H9 (cell line): ENCODE measurements around the gene SIN3B. TPM values are rescaled to one million over a fixed set of nuclear protein-coding genes. Genes with fewer than 3 reads are reported as not detected.

Experiments
- DNase-seq: peaks from one replicate; pipeline ENCODE4 v3.0.0-alpha.2; 2017
- H2AFZ ChIP-seq: one replicate; pipeline ENCODE4 v1.6.1; 2013; ENCODE audit warnings: mild to moderate bottlenecking, low read length, control low read depth, moderate library complexity
- H2AK5ac ChIP-seq: 2 replicates; pipeline ENCODE4 v1.6.1; 2013; ENCODE audit warnings: low read length, control low read depth, mixed read lengths; ENCODE audit not compliant: insufficient read length
- H2BK120ac ChIP-seq: one replicate; pipeline ENCODE4 v1.6.1; 2013; ENCODE audit warnings: low read depth, mild to moderate bottlenecking, low read length, control low read depth, inconsistent platforms; ENCODE audit not compliant: poor library complexity, severe bottlenecking
- H2BK12ac ChIP-seq: 2 replicates; pipeline ENCODE4 v1.6.1; 2013; ENCODE audit warnings: low read length, control low read depth, mixed read lengths, low read depth; ENCODE audit not compliant: insufficient read length
- H2BK15ac ChIP-seq: 2 replicates; pipeline ENCODE4 v1.6.1; 2013; ENCODE audit warnings: low read depth, low read length, control low read depth
- H2BK20ac ChIP-seq: one replicate; pipeline ENCODE4 v1.6.1; 2013; ENCODE audit warnings: low read depth, mild to moderate bottlenecking, low read length, control low read depth, inconsistent platforms; ENCODE audit not compliant: poor library complexity, severe bottlenecking
- H2BK5ac ChIP-seq: 2 replicates; pipeline ENCODE4 v1.6.1; 2013; ENCODE audit warnings: low read length, control low read depth, mixed read lengths; ENCODE audit not compliant: insufficient read length
- H3K14ac ChIP-seq: 2 replicates; pipeline ENCODE4 v1.6.1; 2013; ENCODE audit warnings: low read length, control low read depth; ENCODE audit not compliant: insufficient read depth
- H3K18ac ChIP-seq: 2 replicates; pipeline ENCODE4 v1.6.1; 2013; ENCODE audit warnings: low read depth, mild to moderate bottlenecking, mixed read lengths, low read length, control low read depth; ENCODE audit not compliant: insufficient read length
- H3K23ac ChIP-seq: 2 replicates; pipeline ENCODE4 v1.6.1; 2013; ENCODE audit warnings: low read length, control low read depth, mixed read lengths, low read depth; ENCODE audit not compliant: insufficient read length
- H3K23me2 ChIP-seq: 2 replicates; pipeline ENCODE4 v1.6.1; 2013; ENCODE audit warnings: low read depth, mild to moderate bottlenecking, mixed read lengths, low read length, control low read depth; ENCODE audit not compliant: insufficient read length, poor library complexity, severe bottlenecking
- H3K27ac ChIP-seq: 2 replicates; pipeline ENCODE4 v1.5.1; 2013; ENCODE audit warnings: low read length, control low read depth, mixed read lengths, low read depth; ENCODE audit not compliant: insufficient read length
- H3K27me3 ChIP-seq: 2 replicates; pipeline ENCODE4 v1.6.1; 2013; ENCODE audit warnings: low read length, control low read depth, inconsistent platforms; ENCODE audit not compliant: insufficient read depth
- H3K4ac ChIP-seq: 2 replicates; pipeline ENCODE4 v1.6.1; 2013; ENCODE audit warnings: low read depth, mild to moderate bottlenecking, control low read depth, inconsistent platforms, low read length, moderate library complexity
- H3K4me1 ChIP-seq: 2 replicates; pipeline ENCODE4 v1.6.1; 2013; ENCODE audit warnings: low read length, control low read depth, inconsistent platforms; ENCODE audit not compliant: insufficient read depth
- H3K4me2 ChIP-seq: 2 replicates; pipeline ENCODE4 v1.6.1; 2013; ENCODE audit warnings: low read length, control low read depth, mixed read lengths; ENCODE audit not compliant: insufficient read length, insufficient read depth
- H3K56ac ChIP-seq: 2 replicates; pipeline ENCODE4 v1.6.1; 2013; ENCODE audit warnings: low read depth, mild to moderate bottlenecking, mixed read lengths, low read length, control low read depth; ENCODE audit not compliant: insufficient read length
- H3K79me1 ChIP-seq: 2 replicates; pipeline ENCODE4 v1.6.1; 2013; ENCODE audit warnings: low read depth, mild to moderate bottlenecking, moderate library complexity, low read length, control low read depth, inconsistent platforms; ENCODE audit not compliant: insufficient read depth, poor library complexity, severe bottlenecking
- H3K79me2 ChIP-seq: 2 replicates; pipeline ENCODE4 v1.6.1; 2013; ENCODE audit warnings: low read length, control low read depth, inconsistent platforms; ENCODE audit not compliant: insufficient read depth
- H3K9ac ChIP-seq: 2 replicates; pipeline ENCODE4 v1.6.1; 2013; ENCODE audit warnings: low read length, control low read depth, mixed read lengths; ENCODE audit not compliant: insufficient read length; ENCODE audit errors: extremely low read depth
- H3K9me3 ChIP-seq: one replicate; pipeline ENCODE4 v1.6.1; 2013; ENCODE audit warnings: low read depth, low read length, inconsistent platforms; ENCODE audit not compliant: control insufficient read depth
- H3T11ph ChIP-seq: one replicate; pipeline ENCODE4 v1.6.1; 2013; ENCODE audit warnings: mild to moderate bottlenecking, low read length, control low read depth, inconsistent platforms
- H4K20me1 ChIP-seq: one replicate; pipeline ENCODE4 v1.6.1; 2013; ENCODE audit not compliant: control insufficient read depth, insufficient read length, insufficient read depth
- H4K5ac ChIP-seq: 2 replicates; pipeline ENCODE4 v1.6.1; 2013; ENCODE audit warnings: low read depth, mild to moderate bottlenecking, mixed read lengths, low read length, control low read depth; ENCODE audit not compliant: insufficient read length
- H4K8ac ChIP-seq: replicated peaks from 2 replicates; pipeline ENCODE4 v1.6.1; 2013; ENCODE audit warnings: low read length, control low read depth, mixed read lengths, low read depth; ENCODE audit not compliant: insufficient read length
- H4K91ac ChIP-seq: 2 replicates; pipeline ENCODE4 v1.6.1; 2013; ENCODE audit warnings: low read depth, mild to moderate bottlenecking, moderate library complexity, mixed read lengths, low read length, control low read depth; ENCODE audit not compliant: insufficient read length
- H3K27ac Mint-ChIP-seq, 3 experiments: 2 replicates in 2 of 3; 3 replicates in 1 of 3; pipeline ENCODE4 v1.8.0; 2020 to 2021; ENCODE audit warnings: mixed read lengths in 3 of 3, mild to moderate bottlenecking in 1 of 3, moderate library complexity in 1 of 3
- H3K27me3 Mint-ChIP-seq: 2 replicates; pipeline ENCODE4 v1.8.0; 2021; ENCODE audit warnings: low read depth, mild to moderate bottlenecking, moderate library complexity, mixed read lengths
- H3K36me3 Mint-ChIP-seq, 3 experiments: 2 replicates in 2 of 3; 3 replicates in 1 of 3; pipeline ENCODE4 v1.8.0; 2020 to 2021; ENCODE audit warnings: low read depth in 3 of 3, mixed read lengths in 3 of 3; ENCODE audit not compliant: insufficient read depth in 1 of 3
- H3K4me1 Mint-ChIP-seq, 2 experiments: 2 replicates each; pipeline ENCODE4 v1.8.0; 2020; ENCODE audit warnings: mixed read lengths in 2 of 2
- H3K4me3 Mint-ChIP-seq, 2 experiments: 2 replicates in 1 of 2; 3 replicates in 1 of 2; pipeline ENCODE4 v1.8.0; 2020 to 2021; ENCODE audit warnings: mild to moderate bottlenecking in 2 of 2, mixed read lengths in 2 of 2, moderate library complexity in 1 of 2
- H3K9me3 Mint-ChIP-seq, 2 experiments: 2 replicates in 1 of 2; 3 replicates in 1 of 2; pipeline ENCODE4 v1.8.0; 2020; ENCODE audit warnings: mild to moderate bottlenecking in 2 of 2, mixed read lengths in 2 of 2, moderate library complexity in 1 of 2
- WGBS: extraction: QIAGEN DNeasy Blood & Tissue Kit; methylation state at CpG from one replicate; pipeline ENCODE4 v1.1.7; 2013; ENCODE audit warnings: missing lambda C conversion rate, low lambda C conversion rate, mixed read lengths; ENCODE audit not compliant: insufficient read length; ENCODE audit errors: extremely low coverage; 5-methylcytosine and 5-hydroxymethylcytosine counted together
- total RNA-seq: library from RNA; stranded (reverse); gene quantifications from 2 replicates; pipeline ENCODE4 v1.2.1, GENCODE V29; 2021
- TF ChIP-seq, protein P1 (sequence below): fragments of 200-600 bp; sonication (generic); conservative IDR thresholded peaks from 3 replicates; pipeline ENCODE4 v1.8.0; 2021; ENCODE audit warnings: antibody characterized with exemption, mild to moderate bottlenecking

The SIN3B gene
- total RNA-seq, 1 experiment from 2014 or later, result 72.7 TPM

DNA sequence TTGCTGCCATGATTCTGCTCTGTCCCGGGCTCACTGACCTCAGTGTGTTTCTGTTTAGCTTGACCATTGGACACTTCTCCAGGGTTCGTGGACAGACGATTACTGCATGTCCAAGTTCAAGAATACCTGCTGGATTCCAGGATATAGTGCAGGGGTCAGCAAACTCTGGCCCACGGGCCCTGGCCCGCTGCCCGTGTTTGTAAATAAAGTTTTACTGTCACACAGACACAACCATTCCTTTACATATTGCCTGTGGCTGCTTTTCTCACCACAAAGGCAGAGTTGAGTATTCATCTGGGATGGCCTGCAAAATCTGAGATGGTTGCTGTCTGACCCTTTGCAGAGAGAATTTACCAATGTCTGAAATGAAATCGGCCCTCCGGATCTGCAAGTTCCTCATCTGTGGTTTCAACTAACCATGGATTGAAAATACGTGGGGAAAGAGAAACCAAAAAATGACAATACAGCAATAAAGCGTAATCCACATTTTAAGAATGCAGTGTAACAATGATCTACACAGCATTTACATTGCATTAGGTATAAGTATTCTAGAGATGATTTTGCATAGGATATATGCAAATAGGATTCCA is 33.7 kb downstream of the SIN3B start:
- H3K27ac ChIP-seq, result no peak overlapping the region
- H3T11ph ChIP-seq, result no peak overlapping the region
- no peaks in the 10 kb centered on the region for H4K20me1 ChIP-seq
- no peaks in the 10 kb centered on the region for H3K9me3 ChIP-seq
- TF ChIP-seq, protein P1, sequence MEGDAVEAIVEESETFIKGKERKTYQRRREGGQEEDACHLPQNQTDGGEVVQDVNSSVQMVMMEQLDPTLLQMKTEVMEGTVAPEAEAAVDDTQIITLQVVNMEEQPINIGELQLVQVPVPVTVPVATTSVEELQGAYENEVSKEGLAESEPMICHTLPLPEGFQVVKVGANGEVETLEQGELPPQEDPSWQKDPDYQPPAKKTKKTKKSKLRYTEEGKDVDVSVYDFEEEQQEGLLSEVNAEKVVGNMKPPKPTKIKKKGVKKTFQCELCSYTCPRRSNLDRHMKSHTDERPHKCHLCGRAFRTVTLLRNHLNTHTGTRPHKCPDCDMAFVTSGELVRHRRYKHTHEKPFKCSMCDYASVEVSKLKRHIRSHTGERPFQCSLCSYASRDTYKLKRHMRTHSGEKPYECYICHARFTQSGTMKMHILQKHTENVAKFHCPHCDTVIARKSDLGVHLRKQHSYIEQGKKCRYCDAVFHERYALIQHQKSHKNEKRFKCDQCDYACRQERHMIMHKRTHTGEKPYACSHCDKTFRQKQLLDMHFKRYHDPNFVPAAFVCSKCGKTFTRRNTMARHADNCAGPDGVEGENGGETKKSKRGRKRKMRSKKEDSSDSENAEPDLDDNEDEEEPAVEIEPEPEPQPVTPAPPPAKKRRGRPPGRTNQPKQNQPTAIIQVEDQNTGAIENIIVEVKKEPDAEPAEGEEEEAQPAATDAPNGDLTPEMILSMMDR, result no peak
- no peak overlapping the region for H3K4me3 Mint-ChIP-seq
- H2BK20ac ChIP-seq, result no peak overlapping the region
- H3K79me2 ChIP-seq, result no peaks in the 10 kb centered on the region
- H3K36me3 Mint-ChIP-seq, result peaks cover 26 to 58% (median 57%) of the 10 kb centered on the region in 3 experiments; a peak in 6 of 7 replicates
- H3K27ac Mint-ChIP-seq, result peak overlapping the region in 1 of 3 experiments; percentile 92; a peak in 1 of 7 replicates
- H3K56ac ChIP-seq, result no peak overlapping the region
- no peaks in the 10 kb centered on the region for H3K4me1 Mint-ChIP-seq
- H3K9me3 Mint-ChIP-seq, result no peaks in the 10 kb centered on the region
- H2AFZ ChIP-seq, result no peak overlapping the region
- no peaks in the 10 kb centered on the region for H3K27me3 ChIP-seq
- H2BK5ac ChIP-seq, result no peak overlapping the region
- H2AK5ac ChIP-seq, result no peak overlapping the region
- no peak overlapping the region for H2BK120ac ChIP-seq
- H3K4me1 ChIP-seq, result no peaks in the 10 kb centered on the region
- H3K18ac ChIP-seq, result no peak overlapping the region
- H3K27me3 Mint-ChIP-seq, result no peaks in the 10 kb centered on the region
- no peak overlapping the region for H4K8ac ChIP-seq
- DNase-seq, result no peak
- no peaks in the 10 kb centered on the region for H3K79me1 ChIP-seq
- H3K4ac ChIP-seq, result no peak overlapping the region
- H3K23me2 ChIP-seq, result no peaks in the 10 kb centered on the region
- no peak overlapping the region for H4K91ac ChIP-seq
- no peak overlapping the region for H3K4me2 ChIP-seq
- no CpG with 5 or more reads among the region's 10 CpGs for WGBS
- H2BK12ac ChIP-seq, result no peak overlapping the region
- no peak overlapping the region for H3K9ac ChIP-seq
- no peak overlapping the region for H2BK15ac ChIP-seq
- no peak overlapping the region for H3K23ac ChIP-seq
- no peak overlapping the region for H4K5ac ChIP-seq
- H3K14ac ChIP-seq, result no peak overlapping the region
